ENCODE results near the gene ITGBL1. TPM values are rescaled to one million over a fixed set of nuclear protein-coding genes. Genes with fewer than 3 reads are reported as not detected.

The ITGBL1 gene
- total and polyA plus RNA-seq, 2 experiments from 2014 or later, result 0.29 TPM; not detected in 1

GRCh38 chr13:101465877-101466276, 13.4 kb downstream of the ITGBL1 start:
- no peak for ATAC-seq
- peaks cover 5% of the 10 kb centered on the region for H3K27me3 Mint-ChIP-seq (ENCODE audit: insufficient read depth, low read depth, poor library complexity)

More at GRCh38 chr13:101465877-101466276, 13.4 kb downstream of the ITGBL1 start:
- H3K4me2 ChIP-seq, result no peak overlapping the region
- H3K4me3 ChIP-seq, result no peak overlapping the region
- H4K20me1 ChIP-seq (replicated peaks; ENCODE audit: insufficient read depth), result no peaks in the 10 kb centered on the region
- H3K4me1 Mint-ChIP-seq, result no peaks in the 10 kb centered on the region
- H2AFZ ChIP-seq, result no peak overlapping the region
- H3K9me3 Mint-ChIP-seq, result no peaks in the 10 kb centered on the region
- H3K36me3 ChIP-seq (ENCODE audit: insufficient read depth), result no peaks in the 10 kb centered on the region
- H3K36me3 Mint-ChIP-seq (ENCODE audit: low read depth), result no peaks in the 10 kb centered on the region
- no peaks in the 10 kb centered on the region for H3F3A ChIP-seq (replicated peaks; ENCODE audit: low read depth)
- peaks cover 8% of the 10 kb centered on the region; the same call in 1 of the 2 replicates for H3K9me2 ChIP-seq (ENCODE audit: insufficient read depth)
- no peaks in the 10 kb centered on the region for H3K4me1 ChIP-seq (ENCODE audit: insufficient read depth)
- no peaks in the 10 kb centered on the region for H3K27me3 ChIP-seq (ENCODE audit: insufficient read depth)
- H3K4me3 Mint-ChIP-seq, result no peak overlapping the region
- no peaks in the 10 kb centered on the region for H3K79me2 ChIP-seq (replicated peaks; ENCODE audit: insufficient read depth)
- H3K27ac ChIP-seq (ENCODE audit: low read depth), result no peak overlapping the region
- TF ChIP-seq POLR2AphosphoS5 (IDR thresholded peaks at IDR 0.05; ENCODE audit: low read depth), result no peak
- TF ChIP-seq REST (IDR thresholded peaks at IDR 0.05; ENCODE audit: unreplicated experiment), result no peak
- TF ChIP-seq EZH2 (IDR thresholded peaks at IDR 0.05; ENCODE audit: low read depth, unreplicated experiment), result no peak
- TF ChIP-seq ZNF114 (CRISPR knock-in tag; IDR thresholded peaks at IDR 0.05), result no peak
- no peak for TF ChIP-seq CTCF (conservative IDR thresholded peaks at IDR 0.05; ENCODE audit: low read depth in 2 of 2)
- no peak for TF ChIP-seq ZNF331 (CRISPR knock-in tag; IDR thresholded peaks at IDR 0.05; ENCODE audit: low read depth)
- no peak for TF ChIP-seq STAT1 (IDR thresholded peaks at IDR 0.05; ENCODE audit: unreplicated experiment)
- no peak for TF ChIP-seq NANOG (IDR thresholded peaks at IDR 0.05; ENCODE audit: borderline replicate concordance)
- TF ChIP-seq ZNF462 (CRISPR knock-in tag; IDR thresholded peaks at IDR 0.05), result no peak
- DNase-seq (ENCODE audit: low spot score), result no peak
- H3K27ac Mint-ChIP-seq, result no peak overlapping the region

Measured in GM23338 (cell line).